Naive thymus-derived CD4-positive, alpha-beta T cell (primary cell): ENCODE measurements around the gene PLEKHG4B. TPM values are rescaled to one million over a fixed set of nuclear protein-coding genes. Genes with fewer than 3 reads are reported as not detected.

ENCODE experiments used
- ATAC-seq: fragments of 150-1000 bp; cut with Tn5 transposase; 2 replicates; pipeline ENCODE4 v1.10.0; 2021; ENCODE audit warnings: mild to moderate bottlenecking, moderate library complexity
- CTCF ChIA-PET: fragments of 350-600 bp; sonication (Branson Sonifier 250); formaldehyde crosslinking; loops from one replicate; lab custom pipeline; 2021; ENCODE audit warnings: antibody characterized with exemption; lab: Charles Lee
- POLR2A ChIA-PET: fragments of 350-600 bp; sonication (Branson Sonifier 250); formaldehyde crosslinking; loops from one replicate; lab custom pipeline; 2021; ENCODE audit warnings: antibody characterized with exemption, inconsistent platforms; lab: Charles Lee
- DNase-seq, 9 donors: peaks; one replicate each; pipeline versions ENCODE4 v3.0.0 to v3.0.0-alpha.2; 2020 to 2022; ENCODE audit warnings: mixed read lengths in 1 of 9
- H3K27ac ChIP-seq: one replicate; pipeline ENCODE4 v1.7.0; 2013; ENCODE audit warnings: mild to moderate bottlenecking, low read depth, low read length, moderate library complexity
- H3K27me3 ChIP-seq, 2 donors: one replicate each; pipeline ENCODE4 v1.7.0; 2013; ENCODE audit warnings: low read length in 2 of 2, mild to moderate bottlenecking in 2 of 2, moderate library complexity in 2 of 2; ENCODE audit not compliant: control insufficient read depth in 2 of 2, insufficient read depth in 2 of 2
- H3K36me3 ChIP-seq, 3 experiments: 1 replicate in 2 of 3; 2 replicates in 1 of 3; pipeline ENCODE4 v1.7.0; 2013; ENCODE audit warnings: low read length in 3 of 3, mild to moderate bottlenecking in 3 of 3, moderate library complexity in 1 of 3; ENCODE audit not compliant: insufficient read depth in 3 of 3, control insufficient read depth in 2 of 3
- H3K4me1 ChIP-seq, 2 donors: one replicate each; pipeline ENCODE4 v1.7.0; 2013; ENCODE audit warnings: low read length in 2 of 2, mild to moderate bottlenecking in 2 of 2, moderate library complexity in 1 of 2; ENCODE audit not compliant: control insufficient read depth in 2 of 2, insufficient read depth in 2 of 2
- H3K4me3 ChIP-seq: 2 replicates; pipeline ENCODE4 v1.7.0; 2013; ENCODE audit warnings: mild to moderate bottlenecking, low read length
- H3K9me3 ChIP-seq, 3 experiments: 1 replicate in 2 of 3; 2 replicates in 1 of 3; pipeline ENCODE4 v1.7.0; 2013; ENCODE audit warnings: low read length in 3 of 3; ENCODE audit not compliant: control insufficient read depth in 2 of 3
- H3K27ac Mint-ChIP-seq, 9 donors: one replicate each; pipeline ENCODE4 v1.8.0; 2020 to 2022; ENCODE audit warnings: mixed read lengths in 9 of 9, mild to moderate bottlenecking in 8 of 9, moderate library complexity in 5 of 9, inconsistent platforms in 2 of 9
- H3K27me3 Mint-ChIP-seq, 5 donors: one replicate each; pipeline ENCODE4 v1.8.0; 2021 to 2022; ENCODE audit warnings: mixed read lengths in 5 of 5, mild to moderate bottlenecking in 1 of 5
- H3K36me3 Mint-ChIP-seq, 5 donors: one replicate each; pipeline ENCODE4 v1.8.0; 2020 to 2022; ENCODE audit warnings: mixed read lengths in 5 of 5, mild to moderate bottlenecking in 3 of 5, inconsistent platforms in 1 of 5
- H3K4me1 Mint-ChIP-seq, 7 donors: one replicate each; pipeline ENCODE4 v1.8.0; 2020 to 2022; ENCODE audit warnings: mixed read lengths in 7 of 7, mild to moderate bottlenecking in 3 of 7, inconsistent platforms in 1 of 7
- H3K4me3 Mint-ChIP-seq, 10 donors: one replicate each; pipeline ENCODE4 v1.8.0; 2020 to 2022; ENCODE audit warnings: mild to moderate bottlenecking in 10 of 10, mixed read lengths in 10 of 10, moderate library complexity in 6 of 10, inconsistent platforms in 2 of 10
- H3K9me3 Mint-ChIP-seq, 11 donors: one replicate each; pipeline ENCODE4 v1.8.0; 2020 to 2022; ENCODE audit warnings: mixed read lengths in 11 of 11, mild to moderate bottlenecking in 4 of 11, inconsistent platforms in 1 of 11, moderate library complexity in 1 of 11
- intact Hi-C, 2 donors: fragments of 100-400 bp; cut with micrococcal nuclease; formaldehyde crosslinking; loops; one replicate each; pipeline ENCODE4 v1.15.1; 2023
- polyA plus RNA-seq, 2 donors: library from polyadenylated mRNA; unstranded; fragments of 300-500 nt; fragmentation: Illumina TruSeq; gene quantifications; one replicate each; pipeline ENCODE4 v1.2.3, GENCODE V29; 2021
- total RNA-seq, 6 experiments: library from RNA in 5 of 6; stranded (reverse) in 5 of 6; gene quantifications; 1 replicate in 5 of 6; 2 replicates in 1 of 6; pipeline ENCODE4 v1.2.3 and lab custom pipeline; 2021 to 2026

PLEKHG4B gene
- total and polyA plus RNA-seq, 7 experiments from 2014 or later, result 0.39 to 2.0 TPM; not detected in 5

- ATAC-seq (no peak), DNase-seq (no peak)
- no peak overlapping the region for H3K4me3 ChIP-seq
- no peaks in the 10 kb centered on the region for H3K36me3 ChIP-seq
- intact Hi-C loops, result no loop called here
- H3K9me3 Mint-ChIP-seq, result peaks cover 0 to 7% (median 0%) of the 10 kb centered on the region in 11 donors
- H3K9me3 ChIP-seq, result no peaks in the 10 kb centered on the region
- POLR2A ChIA-PET, result no interaction called here
- H3K4me3 Mint-ChIP-seq, result no peak overlapping the region
- no peak overlapping the region for H3K27ac ChIP-seq
- peaks cover 0 to 3% (median 0%) of the 10 kb centered on the region in 5 donors for H3K36me3 Mint-ChIP-seq
- CTCF ChIA-PET, result no interaction called here
- H3K27ac Mint-ChIP-seq, result no peak overlapping the region
- H3K27me3 Mint-ChIP-seq, result peaks cover 0 to 13% (median 10%) of the 10 kb centered on the region in 5 donors
- no peaks in the 10 kb centered on the region for H3K4me1 ChIP-seq
- H3K27me3 ChIP-seq, result no peaks in the 10 kb centered on the region
- no peaks in the 10 kb centered on the region for H3K4me1 Mint-ChIP-seq
These were observed 48.5 kb downstream of the PLEKHG4B start for GRCh38 chr5:140443-140829.

GRCh38 chr5:141211-141610, 49.2 kb downstream of the PLEKHG4B start:
- Histone ChIP-seq H3K36me3 (no peaks in the 10 kb centered on the region), H3K27me3 (no peaks in the 10 kb centered on the region), H3K4me3 (no peak overlapping the region), H3K9me3 (peaks cover 0 to 1% (median 0%) of the 10 kb centered on the region in 3 experiments), H3K27ac (no peak overlapping the region), H3K4me1 (no peaks in the 10 kb centered on the region)
- ATAC-seq, result no peak
- Mint-ChIP-seq H3K4me3 (no peak overlapping the region), H3K27me3 (peaks cover 0 to 13% (median 10%) of the 10 kb centered on the region in 5 donors), H3K9me3 (peaks cover 0 to 9% (median 0%) of the 10 kb centered on the region in 11 donors), H3K4me1 (no peaks in the 10 kb centered on the region), H3K27ac (no peak overlapping the region), H3K36me3 (peaks cover 0 to 3% (median 0%) of the 10 kb centered on the region in 5 donors)
- intact Hi-C loops, result no loop called here
- ChIA-PET POLR2A (no interaction called here), CTCF (no interaction called here)
- DNase-seq, result no peak

- Histone ChIP-seq H3K27me3 (no peaks in the 10 kb centered on the region), H3K9me3 (peaks cover 0 to 7% (median 0%) of the 10 kb centered on the region in 3 experiments), H3K36me3 (no peaks in the 10 kb centered on the region), H3K4me3 (no peak overlapping the region), H3K27ac (no peak overlapping the region), H3K4me1 (no peaks in the 10 kb centered on the region)
- ChIA-PET CTCF (no interaction called here), POLR2A (no interaction called here)
- Mint-ChIP-seq H3K9me3 (peaks cover 0 to 11% (median 4%) of the 10 kb centered on the region in 11 donors), H3K4me3 (no peak overlapping the region), H3K27ac (no peak overlapping the region), H3K27me3 (peaks cover 0 to 13% (median 10%) of the 10 kb centered on the region in 5 donors), H3K4me1 (no peaks in the 10 kb centered on the region), H3K36me3 (peaks cover 0 to 3% (median under 1%) of the 10 kb centered on the region in 5 donors)
- DNase-seq, result no peak
- no peak for ATAC-seq
- intact Hi-C loops, result no loop called here
These were observed 49.8 kb downstream of the PLEKHG4B start for GRCh38 chr5:141761-142160.

- CTCF ChIA-PET, result no interaction called here
- H3K27ac ChIP-seq, result no peak overlapping the region
- H3K4me1 Mint-ChIP-seq, result no peaks in the 10 kb centered on the region
These were observed 50.4 kb downstream of the PLEKHG4B start for GRCh38 chr5:142246-142810.

GRCh38 chr5:143041-143440, 51.1 kb downstream of the PLEKHG4B start:
- Histone ChIP-seq H3K4me1 (no peaks in the 10 kb centered on the region), H3K9me3 (peaks cover 0 to 18% (median 6%) of the 10 kb centered on the region in 3 experiments), H3K4me3 (no peak overlapping the region), H3K36me3 (no peaks in the 10 kb centered on the region), H3K27me3 (no peaks in the 10 kb centered on the region), H3K27ac (no peak overlapping the region)
- no peaks in the 10 kb centered on the region for H3K4me1 Mint-ChIP-seq
- ChIA-PET CTCF (no interaction called here), POLR2A (no interaction called here)
- no peak for ATAC-seq
- peaks cover 0 to 13% (median 3%) of the 10 kb centered on the region in 5 donors for H3K36me3 Mint-ChIP-seq
- no peak overlapping the region for H3K27ac Mint-ChIP-seq
- H3K27me3 Mint-ChIP-seq, result peaks cover 0 to 26% (median 20%) of the 10 kb centered on the region in 5 donors
- H3K4me3 Mint-ChIP-seq, result no peak overlapping the region
- intact Hi-C loops, result no loop called here
- H3K9me3 Mint-ChIP-seq, result peaks cover 0 to 24% (median 15%) of the 10 kb centered on the region in 11 donors
- DNase-seq, result no peak

More at GRCh38 chr5:142246-142810, 50.4 kb downstream of the PLEKHG4B start:
- Histone ChIP-seq H3K9me3 (peaks cover 0 to 12% (median 4%) of the 10 kb centered on the region in 3 experiments), H3K4me1 (no peaks in the 10 kb centered on the region), H3K36me3 (no peaks in the 10 kb centered on the region), H3K27me3 (no peaks in the 10 kb centered on the region), H3K4me3 (no peak overlapping the region)
- POLR2A ChIA-PET, result no interaction called here
- ATAC-seq (no peak), DNase-seq (no peak)
- Mint-ChIP-seq H3K9me3 (peaks cover 0 to 17% (median 8%) of the 10 kb centered on the region in 11 donors), H3K36me3 (peaks cover 0 to 7% (median 1%) of the 10 kb centered on the region in 5 donors), H3K27me3 (peaks cover 0 to 19% (median 12%) of the 10 kb centered on the region in 5 donors), H3K4me3 (no peak overlapping the region), H3K27ac (peak overlapping the region in 1 of 9 donors; percentile 60)
- intact Hi-C loops, result no loop called here

GRCh38 chr5:144941-145340, 53.0 kb downstream of the PLEKHG4B start:
- CTCF ChIA-PET, result no interaction called here
- Mint-ChIP-seq H3K27ac (no peak overlapping the region), H3K36me3 (peaks cover 0 to 13% (median 3%) of the 10 kb centered on the region in 5 donors), H3K4me3 (no peak overlapping the region), H3K9me3 (peaks cover 9 to 33% (median 18%) of the 10 kb centered on the region in 11 donors), H3K4me1 (no peaks in the 10 kb centered on the region), H3K27me3 (peaks cover 0 to 35% (median 21%) of the 10 kb centered on the region in 5 donors)
- no peaks in the 10 kb centered on the region for H3K4me1 ChIP-seq
- intact Hi-C loops, result no loop called here
- POLR2A ChIA-PET, result no interaction called here
- H3K4me3 ChIP-seq, result no peak overlapping the region
- H3K27me3 ChIP-seq, result no peaks in the 10 kb centered on the region
- DNase-seq (no peak), ATAC-seq (no peak)
- H3K27ac ChIP-seq, result no peak overlapping the region
- no peaks in the 10 kb centered on the region for H3K36me3 ChIP-seq
- peaks cover 0 to 24% (median 6%) of the 10 kb centered on the region in 3 experiments for H3K9me3 ChIP-seq
